Measurements from ENCODE around the gene SASH3. TPM values are rescaled to one million over a fixed set of nuclear protein-coding genes. Genes with fewer than 3 reads are reported as not detected.

The SASH3 gene
- total RNA-seq, 1 donor from 2014 or later: not detected

- no peak for DNase-seq (ENCODE audit: extremely low spot score, unreplicated experiment)
- Mint-ChIP-seq H3K27ac (ENCODE audit: unreplicated experiment) (peak overlapping the region; percentile 58), H3K27me3 (ENCODE audit: unreplicated experiment) (no peaks in the 10 kb centered on the region), H3K9me3 (ENCODE audit: unreplicated experiment) (no peaks in the 10 kb centered on the region), H3K4me1 (ENCODE audit: unreplicated experiment) (peaks cover 17% of the 10 kb centered on the region), H3K4me3 (ENCODE audit: unreplicated experiment) (no peak overlapping the region), H3K36me3 (ENCODE audit: unreplicated experiment) (peaks cover 8% of the 10 kb centered on the region)
- no peak for TF ChIP-seq CTCF (IDR thresholded peaks at IDR 0.05)
These were observed 53.6 kb downstream of the SASH3 start for GRCh38 chrX:129833153-129833990.

- Mint-ChIP-seq H3K27me3 (ENCODE audit: unreplicated experiment) (no peaks in the 10 kb centered on the region), H3K4me1 (ENCODE audit: unreplicated experiment) (peaks cover 23% of the 10 kb centered on the region), H3K36me3 (ENCODE audit: unreplicated experiment) (peaks cover 3% of the 10 kb centered on the region), H3K27ac (ENCODE audit: unreplicated experiment) (no peak overlapping the region), H3K4me3 (ENCODE audit: unreplicated experiment) (no peak overlapping the region), H3K9me3 (ENCODE audit: unreplicated experiment) (no peaks in the 10 kb centered on the region)
- DNase-seq (ENCODE audit: extremely low spot score, unreplicated experiment): no peak
- no peak for TF ChIP-seq CTCF (IDR thresholded peaks at IDR 0.05)
These were observed 57.1 kb downstream of the SASH3 start for GRCh38 chrX:129836827-129837226.

DNA sequence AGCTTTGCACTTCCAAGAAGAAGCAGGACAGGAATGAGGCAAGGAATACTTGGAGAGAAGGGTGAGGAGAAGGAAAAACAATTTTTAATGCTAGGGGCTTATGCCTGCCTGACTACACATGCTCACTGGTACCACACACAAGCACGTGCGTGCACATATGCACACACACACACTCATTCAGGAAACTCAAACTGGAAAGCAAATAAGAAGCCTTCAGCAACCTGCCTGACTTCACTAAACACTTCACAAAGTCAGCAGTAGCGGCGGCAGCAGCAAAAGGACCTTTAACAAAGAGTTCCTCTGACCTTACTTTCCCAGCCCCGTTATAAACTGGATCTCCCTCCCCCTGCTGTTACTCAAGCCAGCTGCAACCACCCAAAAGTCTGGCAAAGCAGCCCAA, 60.6 kb downstream of the SASH3 start:
- H3K9me3 Mint-ChIP-seq (ENCODE audit: unreplicated experiment): no peaks in the 10 kb centered on the region
- H3K4me3 Mint-ChIP-seq (ENCODE audit: unreplicated experiment): no peak overlapping the region
- DNase-seq (ENCODE audit: extremely low spot score, unreplicated experiment): no peak
- peaks cover 18% of the 10 kb centered on the region for H3K4me1 Mint-ChIP-seq (ENCODE audit: unreplicated experiment)
- H3K27me3 Mint-ChIP-seq (ENCODE audit: unreplicated experiment): no peaks in the 10 kb centered on the region
- H3K27ac Mint-ChIP-seq (ENCODE audit: unreplicated experiment): no peak overlapping the region
- TF ChIP-seq CTCF (IDR thresholded peaks at IDR 0.05): no peak
- H3K36me3 Mint-ChIP-seq (ENCODE audit: unreplicated experiment): peaks cover 3% of the 10 kb centered on the region

GRCh38 chrX:129842510-129843208, 62.9 kb downstream of the SASH3 start:
- Mint-ChIP-seq H3K9me3 (ENCODE audit: unreplicated experiment) (no peaks in the 10 kb centered on the region), H3K27me3 (ENCODE audit: unreplicated experiment) (peaks cover 3% of the 10 kb centered on the region), H3K4me1 (ENCODE audit: unreplicated experiment) (peaks cover 18% of the 10 kb centered on the region), H3K27ac (ENCODE audit: unreplicated experiment) (peak overlapping the region; percentile 81), H3K4me3 (ENCODE audit: unreplicated experiment) (peak overlapping the region; percentile 84), H3K36me3 (ENCODE audit: unreplicated experiment) (no peaks in the 10 kb centered on the region)
- no peak for DNase-seq (ENCODE audit: extremely low spot score, unreplicated experiment)
- TF ChIP-seq CTCF (IDR thresholded peaks at IDR 0.05): no peak

- Mint-ChIP-seq H3K27ac (ENCODE audit: unreplicated experiment) (peak overlapping the region; percentile 81), H3K36me3 (ENCODE audit: unreplicated experiment) (no peaks in the 10 kb centered on the region), H3K27me3 (ENCODE audit: unreplicated experiment) (peaks cover 3% of the 10 kb centered on the region)
These were observed 63.4 kb downstream of the SASH3 start for GRCh38 chrX:129843209-129843458.

More at GRCh38 chrX:129843209-129843458, 63.4 kb downstream of the SASH3 start:
- no peak for TF ChIP-seq CTCF (IDR thresholded peaks at IDR 0.05)
- Mint-ChIP-seq H3K4me1 (ENCODE audit: unreplicated experiment) (peaks cover 18% of the 10 kb centered on the region), H3K4me3 (ENCODE audit: unreplicated experiment) (peak overlapping the region; percentile 84), H3K9me3 (ENCODE audit: unreplicated experiment) (no peaks in the 10 kb centered on the region)
- no peak for DNase-seq (ENCODE audit: extremely low spot score, unreplicated experiment)

Measured in osteocyte (in vitro differentiated cells).